Mammary epithelial cell (primary cell): ENCODE results near the gene SMOC1.

Experiments used
- EZH2 ChIP-seq: IDR thresholded peaks from 2 replicates; pipeline ENCODE4 v1.6.1; 2012; ENCODE audit warnings: low read length, inconsistent platforms, borderline replicate concordance
- TF ChIP-seq, protein P1 (sequence below), 2 donors: IDR thresholded peaks in 1 of 2; conservative IDR thresholded peaks in 1 of 2; 2 replicates each; pipeline ENCODE4 v1.5.1; 2011 to 2012; ENCODE audit warnings: inconsistent platforms in 2 of 2, low read length in 2 of 2, mild to moderate bottlenecking in 2 of 2, control low read depth in 1 of 2, low read depth in 1 of 2; ENCODE audit not compliant: insufficient read depth in 1 of 2; ENCODE audit errors: extremely low read depth in 1 of 2

GRCh38 chr14:70022771-70023445 is 143.7 kb downstream of the SMOC1 start:
- TF ChIP-seq, protein P1, sequence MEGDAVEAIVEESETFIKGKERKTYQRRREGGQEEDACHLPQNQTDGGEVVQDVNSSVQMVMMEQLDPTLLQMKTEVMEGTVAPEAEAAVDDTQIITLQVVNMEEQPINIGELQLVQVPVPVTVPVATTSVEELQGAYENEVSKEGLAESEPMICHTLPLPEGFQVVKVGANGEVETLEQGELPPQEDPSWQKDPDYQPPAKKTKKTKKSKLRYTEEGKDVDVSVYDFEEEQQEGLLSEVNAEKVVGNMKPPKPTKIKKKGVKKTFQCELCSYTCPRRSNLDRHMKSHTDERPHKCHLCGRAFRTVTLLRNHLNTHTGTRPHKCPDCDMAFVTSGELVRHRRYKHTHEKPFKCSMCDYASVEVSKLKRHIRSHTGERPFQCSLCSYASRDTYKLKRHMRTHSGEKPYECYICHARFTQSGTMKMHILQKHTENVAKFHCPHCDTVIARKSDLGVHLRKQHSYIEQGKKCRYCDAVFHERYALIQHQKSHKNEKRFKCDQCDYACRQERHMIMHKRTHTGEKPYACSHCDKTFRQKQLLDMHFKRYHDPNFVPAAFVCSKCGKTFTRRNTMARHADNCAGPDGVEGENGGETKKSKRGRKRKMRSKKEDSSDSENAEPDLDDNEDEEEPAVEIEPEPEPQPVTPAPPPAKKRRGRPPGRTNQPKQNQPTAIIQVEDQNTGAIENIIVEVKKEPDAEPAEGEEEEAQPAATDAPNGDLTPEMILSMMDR (conservative IDR thresholded peaks at IDR 0.05 in 1 of 2, IDR thresholded peaks at IDR 0.05 in 1 of 2; ENCODE audit: extremely low read depth in 1 of 2, insufficient read depth in 1 of 2, low read depth in 1 of 2, low read length in 2 of 2) = no peak
- no peak for TF ChIP-seq EZH2
